ENCODE data around the gene GPR22.

DNA sequence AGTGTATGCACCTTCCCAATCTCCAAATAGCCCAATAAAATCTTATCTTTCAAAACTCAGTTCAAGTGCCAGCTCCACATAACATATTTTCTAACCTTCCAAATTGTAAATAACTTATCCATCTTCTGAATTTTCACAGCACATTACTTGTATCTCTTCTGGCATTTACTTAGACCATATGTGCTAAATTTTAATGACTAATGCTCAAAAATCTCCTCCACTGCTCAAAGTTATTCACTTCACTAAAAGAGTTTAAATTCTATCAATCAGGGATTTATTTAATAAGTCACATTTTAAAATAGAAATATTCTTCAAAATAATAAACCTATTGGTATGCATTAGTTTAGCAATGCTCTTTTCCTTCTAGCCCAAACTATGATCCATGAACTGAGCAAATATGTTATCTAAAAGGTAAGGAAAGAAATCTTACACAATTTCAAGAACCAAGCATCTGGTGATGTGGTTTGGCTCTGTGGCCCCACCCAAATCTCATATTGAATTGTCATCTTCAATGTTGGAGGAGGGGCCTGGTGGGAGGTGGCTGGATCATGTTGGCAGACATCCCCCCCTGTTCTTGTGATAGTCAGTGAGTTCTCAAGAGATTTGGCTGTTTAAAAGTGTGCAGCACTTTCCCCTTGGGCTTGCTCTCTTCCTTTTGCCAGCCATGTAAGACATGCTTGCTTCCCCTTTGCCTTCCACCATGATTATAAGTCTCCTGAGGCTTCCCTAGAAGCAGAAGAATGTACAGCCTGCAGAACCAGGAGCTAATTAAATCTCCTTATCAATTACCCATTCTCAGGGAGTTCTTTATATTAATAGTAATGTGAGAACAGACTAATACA, 28.1 kb upstream of the GPR22 start:
- TF ChIP-seq CTCF (IDR thresholded peaks at IDR 0.05) (no peak), POLR2A (IDR thresholded peaks at IDR 0.05) (no peak)
